Measurements from ENCODE around the gene CPSF4L. TPM values are rescaled to one million over a fixed set of nuclear protein-coding genes. Genes with fewer than 3 reads are reported as not detected.
A peak's percentile ranks its signal among the peaks of the same experiment; 100 is the strongest.

CPSF4L gene
- total RNA-seq, 1 experiment from 2014 or later: not detected

GRCh38 chr17:73232587-73233373 is 28.9 kb downstream of the CPSF4L start:
- H3K36me3 ChIP-seq (ENCODE audit: insufficient read depth, low read length, poor library complexity, severe bottlenecking): peaks cover 13% of the 10 kb centered on the region
- H3K4me3 ChIP-seq (ENCODE audit: low read depth, low read length, poor library complexity, severe bottlenecking): peak overlapping the region; percentile 98
- H3K4me1 ChIP-seq (ENCODE audit: insufficient read depth, low read length, poor library complexity, severe bottlenecking): peaks cover 21% of the 10 kb centered on the region
- ChIA-PET POLR2A (ENCODE audit: low non-redundant PET) (no interaction called here), CTCF (no interaction called here)
- H3K27me3 ChIP-seq (replicated peaks; ENCODE audit: insufficient read depth, low read depth, low read length, poor library complexity): no peaks in the 10 kb centered on the region
- peak; percentile 19 for DNase-seq (ENCODE audit: low spot score)
- intact Hi-C loops (cut with micrococcal nuclease; ENCODE audit: unreplicated experiment): loop anchor here (5.0 kb wide), 1 partner anchor 40 kb away; the partner anchor contains the start of gene COG1
- H3K27ac ChIP-seq (ENCODE audit: low read depth, low read length, poor library complexity, severe bottlenecking): peak overlapping the region; percentile 94
- H3K9me3 ChIP-seq (ENCODE audit: low read depth, low read length, poor library complexity, severe bottlenecking): no peaks in the 10 kb centered on the region
- TF ChIP-seq EZH2 (IDR thresholded peaks at IDR 0.05; ENCODE audit: borderline replicate concordance, low read depth, low read length, poor library complexity, severe bottlenecking): no peak
- BruUV-seq (replicated peaks): no TSS peak

- Histone ChIP-seq H3K9me3 (ENCODE audit: low read depth, low read length, poor library complexity, severe bottlenecking) (no peaks in the 10 kb centered on the region), H3K27ac (ENCODE audit: low read depth, low read length, poor library complexity, severe bottlenecking) (peak overlapping the region; percentile 94), H3K27me3 (replicated peaks; ENCODE audit: insufficient read depth, low read depth, low read length, poor library complexity) (no peaks in the 10 kb centered on the region), H3K4me3 (ENCODE audit: low read depth, low read length, poor library complexity, severe bottlenecking) (peak overlapping the region; percentile 98), H3K36me3 (ENCODE audit: insufficient read depth, low read length, poor library complexity, severe bottlenecking) (peaks cover 13% of the 10 kb centered on the region), H3K4me1 (ENCODE audit: insufficient read depth, low read length, poor library complexity, severe bottlenecking) (peaks cover 27% of the 10 kb centered on the region)
- no TSS peak for BruUV-seq (replicated peaks)
- peak; percentile 97 for DNase-seq (ENCODE audit: low spot score)
- no peak for TF ChIP-seq EZH2 (IDR thresholded peaks at IDR 0.05; ENCODE audit: borderline replicate concordance, low read depth, low read length, poor library complexity, severe bottlenecking)
- TF ChIP-seq CTCF (conservative IDR thresholded peaks at IDR 0.05; ENCODE audit: low read depth, low read length): peak; percentile 18; the same call in 1 of the 2 replicates
- ChIA-PET CTCF (no interaction called here), POLR2A (ENCODE audit: low non-redundant PET) (no interaction called here)
- intact Hi-C loops (cut with micrococcal nuclease; ENCODE audit: unreplicated experiment): loop anchor here (5.0 kb wide), 1 partner anchor 40 kb away; the partner anchor contains the start of gene COG1
These were observed 29.7 kb downstream of the CPSF4L start for GRCh38 chr17:73231841-73232586.

GRCh38 chr17:73231395-73231794 is 30.3 kb downstream of the CPSF4L start:
- Histone ChIP-seq H3K4me1 (ENCODE audit: insufficient read depth, low read length, poor library complexity, severe bottlenecking) (peaks cover 30% of the 10 kb centered on the region), H3K27ac (ENCODE audit: low read depth, low read length, poor library complexity, severe bottlenecking) (peak overlapping the region; percentile 94), H3K9me3 (ENCODE audit: low read depth, low read length, poor library complexity, severe bottlenecking) (no peaks in the 10 kb centered on the region), H3K36me3 (ENCODE audit: insufficient read depth, low read length, poor library complexity, severe bottlenecking) (peaks cover 13% of the 10 kb centered on the region), H3K4me3 (ENCODE audit: low read depth, low read length, poor library complexity, severe bottlenecking) (peak overlapping the region; percentile 98), H3K27me3 (replicated peaks; ENCODE audit: insufficient read depth, low read depth, low read length, poor library complexity) (no peaks in the 10 kb centered on the region)
- CTCF ChIA-PET: no interaction called here
- TF ChIP-seq CTCF (conservative IDR thresholded peaks at IDR 0.05; ENCODE audit: low read depth, low read length): no peak
- no peak for TF ChIP-seq EZH2 (IDR thresholded peaks at IDR 0.05; ENCODE audit: borderline replicate concordance, low read depth, low read length, poor library complexity, severe bottlenecking)
- peak; percentile 25 for DNase-seq (ENCODE audit: low spot score)
- intact Hi-C loops (cut with micrococcal nuclease; ENCODE audit: unreplicated experiment): loop anchor here (5.0 kb wide), 1 partner anchor 39 kb away; the partner anchor contains the start of gene COG1
- POLR2A ChIA-PET (ENCODE audit: low non-redundant PET): no interaction called here
- BruUV-seq (replicated peaks): no TSS peak

All from A673 (cell line).